Pulmonary artery endothelial cell (primary cell): ENCODE data around the gene RYK. TPM values are rescaled to one million over a fixed set of nuclear protein-coding genes. Genes with fewer than 3 reads are reported as not detected.
"Not testable (repeated sequence)": the region's sequence is repeated elsewhere in the genome, so short reads cannot be mapped to it uniquely, and the experiment has no call there.

ENCODE experiments used
- DNase-seq: peaks from one replicate; pipeline ENCODE4 v3.0.0-alpha.2; 2011; ENCODE audit warnings: low read depth, low spot score
- total RNA-seq: library from RNA; depleted of rRNA; stranded (reverse); fragments of >200 nt; gene quantifications from 2 replicates; pipeline ENCODE4 v1.2.3, GENCODE V29; 2014

The RYK gene
- total RNA-seq, 1 donor from 2014 or later, result 92.5 TPM

DNA sequence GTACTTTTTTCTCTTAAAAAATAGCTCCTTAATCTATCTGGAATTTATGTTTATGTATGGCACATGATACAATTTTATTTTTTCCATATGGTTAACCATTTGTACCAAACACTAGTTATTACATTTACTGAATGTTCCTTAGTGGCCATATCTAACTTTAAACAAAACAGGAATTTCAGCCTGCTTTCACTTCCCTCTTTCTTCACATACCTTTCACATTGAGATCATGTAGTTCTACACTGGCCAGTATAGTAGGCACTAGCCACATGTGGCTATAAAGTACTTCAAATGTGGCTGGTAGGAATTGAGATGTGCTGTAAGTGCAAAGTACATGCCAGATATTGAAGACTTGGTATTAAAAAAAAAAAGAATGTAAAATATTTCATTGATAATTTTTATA is 4.7 kb upstream of the RYK start:
- DNase-seq, result no peak

DNA sequence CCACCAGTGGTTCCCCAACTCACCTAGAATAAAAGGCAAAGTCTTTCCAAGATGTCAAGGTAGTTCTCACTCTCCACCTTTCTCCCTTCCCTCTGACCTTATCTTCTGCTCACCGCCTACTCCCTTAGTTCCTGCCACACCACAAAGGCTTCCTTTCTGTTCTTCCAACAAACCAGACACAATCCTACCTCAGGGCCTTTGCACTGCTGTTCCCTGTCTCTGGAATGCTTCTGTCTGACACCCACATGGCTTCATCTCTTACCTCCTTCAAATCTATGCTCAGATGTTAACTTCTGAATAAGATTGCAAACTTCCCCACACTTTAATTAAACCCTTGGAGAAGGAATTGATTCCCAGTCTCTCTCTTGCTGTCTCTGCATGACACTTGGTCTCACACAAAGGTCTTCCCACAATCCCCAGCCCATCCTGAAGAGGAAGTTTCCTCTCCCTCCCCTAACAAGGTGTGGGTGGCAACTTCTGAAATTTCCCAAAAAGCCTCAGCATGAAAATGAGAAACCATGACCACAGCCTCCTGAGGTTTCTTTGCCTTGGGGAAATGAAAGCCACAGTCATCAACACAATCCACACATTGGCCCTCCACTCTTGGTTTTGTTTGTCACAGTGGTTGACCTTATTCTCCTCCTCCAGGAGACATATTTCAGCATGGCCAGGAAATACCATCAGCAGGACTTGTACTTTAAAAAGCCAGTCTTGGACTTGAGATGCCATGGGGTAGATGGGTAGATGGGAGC is 3.0 kb upstream of the RYK start:
- DNase-seq, result no peak

DNA sequence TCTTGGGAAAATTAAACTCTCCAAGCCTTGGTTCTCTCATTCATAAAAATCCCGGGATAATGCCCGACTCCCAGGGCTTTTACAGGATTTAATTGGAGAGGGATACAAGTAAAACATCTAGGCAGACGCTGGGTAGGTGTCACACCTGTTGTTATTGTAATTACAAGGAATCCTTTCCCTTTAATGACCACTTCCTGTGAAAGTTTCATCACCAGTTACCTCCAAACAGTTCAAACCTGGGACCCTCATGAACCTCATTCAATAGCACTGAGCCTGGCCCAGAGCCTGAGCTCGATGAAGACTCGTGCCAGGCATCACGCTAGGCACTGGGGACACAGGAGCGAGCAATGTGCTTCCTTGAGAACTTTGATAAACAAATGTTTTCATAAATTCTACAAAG is 2.1 kb upstream of the RYK start:
- DNase-seq, result no peak

GRCh38 chr3:134251731-134252391 is 1.2 kb upstream of the RYK start:
- no peak for DNase-seq

- DNase-seq, result no peak
Observed at GRCh38 chr3:134249935-134250716, 533 bp downstream of the RYK start.

DNA sequence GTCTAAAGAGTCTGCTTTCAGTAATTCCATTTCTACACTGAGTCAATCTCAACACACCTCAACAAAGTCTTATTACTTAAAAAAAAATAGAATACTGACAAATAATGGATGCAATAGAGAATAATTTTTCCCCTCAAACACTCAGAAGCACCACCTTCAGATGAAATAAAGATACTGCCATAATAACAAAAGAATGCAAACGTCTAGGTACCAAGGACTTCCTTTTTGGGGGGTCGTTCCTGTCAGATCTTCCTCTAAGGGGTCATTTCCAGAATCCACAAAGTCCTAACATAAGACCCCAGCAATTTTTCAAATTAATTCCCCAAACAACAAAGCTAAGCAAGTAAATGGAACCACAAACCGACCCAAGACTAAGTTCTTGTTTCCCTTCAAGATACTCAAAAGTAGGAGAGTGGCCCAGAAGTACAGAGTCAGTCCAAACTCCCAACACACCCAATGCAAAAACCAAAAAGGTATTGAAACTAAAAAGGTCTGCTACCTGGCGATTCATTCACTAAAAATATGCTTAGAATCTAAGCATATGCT is 1.3 kb downstream of the RYK start:
- no peak for DNase-seq

DNA sequence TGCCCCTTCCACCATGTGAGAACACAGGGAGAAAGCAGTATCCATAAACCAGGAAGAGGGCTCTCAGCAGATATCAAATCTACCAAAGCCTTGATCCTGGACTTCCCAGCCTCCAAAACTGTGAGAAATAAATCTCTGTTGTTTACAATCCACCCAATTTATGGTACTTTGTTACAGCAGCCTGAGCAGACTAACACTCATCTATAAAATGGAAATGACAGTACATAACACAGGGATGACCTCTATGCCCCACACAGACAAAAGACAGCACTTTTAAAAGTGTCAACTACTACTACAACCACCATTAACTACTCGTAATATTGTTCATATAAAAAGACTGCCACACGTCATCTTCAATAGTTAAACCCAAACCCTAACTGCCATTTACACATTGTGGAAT is 5.7 kb downstream of the RYK start:
- DNase-seq, result no peak

DNA sequence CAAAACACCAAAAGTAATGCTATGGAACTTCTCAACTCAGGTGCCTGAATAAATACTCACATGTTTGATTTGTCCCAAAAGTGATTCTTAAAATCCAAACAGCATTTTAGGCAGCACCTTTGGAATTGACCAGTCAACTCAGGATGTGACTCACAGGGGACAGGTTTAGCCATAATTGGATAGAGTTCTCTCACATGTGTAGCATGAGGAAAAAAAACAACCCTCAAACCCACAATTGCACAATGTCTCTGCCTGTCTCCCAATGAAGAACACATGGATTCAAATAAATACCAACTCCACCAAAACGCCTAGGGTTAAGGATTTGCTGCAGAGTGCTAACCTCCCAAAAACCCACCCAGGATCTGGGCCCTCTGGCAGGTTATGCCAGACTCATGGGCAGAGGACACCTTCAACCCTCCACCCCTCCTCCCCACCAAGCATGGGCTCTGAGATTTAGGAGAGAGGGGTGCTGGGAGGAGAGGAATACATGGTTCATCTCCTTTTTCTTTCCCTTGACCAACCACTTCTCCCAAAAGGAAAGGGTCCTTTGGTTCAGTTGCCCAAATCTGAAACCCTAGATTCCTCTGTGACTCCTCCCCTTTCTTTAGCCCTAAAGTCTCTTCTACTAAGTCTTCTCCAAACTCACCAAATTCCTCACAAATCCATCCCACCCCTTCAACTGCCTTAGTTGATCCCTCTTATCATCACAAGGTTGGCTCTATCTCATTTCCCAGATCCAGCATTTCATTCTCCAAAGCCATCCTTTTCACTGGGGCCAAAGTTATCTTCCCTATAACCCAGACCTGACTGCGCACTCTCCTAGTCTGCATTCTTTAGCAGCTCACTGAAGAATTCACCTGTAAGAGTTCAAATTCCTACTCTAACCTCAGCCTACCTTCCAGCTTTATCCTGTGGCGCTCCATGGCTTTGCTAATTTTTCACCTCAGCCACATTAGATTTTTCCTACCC is 7.7 kb downstream of the RYK start:
- no peak for DNase-seq

- DNase-seq, result no peak
Observed at GRCh38 chr3:134239538-134239937, 11.1 kb downstream of the RYK start.

DNA sequence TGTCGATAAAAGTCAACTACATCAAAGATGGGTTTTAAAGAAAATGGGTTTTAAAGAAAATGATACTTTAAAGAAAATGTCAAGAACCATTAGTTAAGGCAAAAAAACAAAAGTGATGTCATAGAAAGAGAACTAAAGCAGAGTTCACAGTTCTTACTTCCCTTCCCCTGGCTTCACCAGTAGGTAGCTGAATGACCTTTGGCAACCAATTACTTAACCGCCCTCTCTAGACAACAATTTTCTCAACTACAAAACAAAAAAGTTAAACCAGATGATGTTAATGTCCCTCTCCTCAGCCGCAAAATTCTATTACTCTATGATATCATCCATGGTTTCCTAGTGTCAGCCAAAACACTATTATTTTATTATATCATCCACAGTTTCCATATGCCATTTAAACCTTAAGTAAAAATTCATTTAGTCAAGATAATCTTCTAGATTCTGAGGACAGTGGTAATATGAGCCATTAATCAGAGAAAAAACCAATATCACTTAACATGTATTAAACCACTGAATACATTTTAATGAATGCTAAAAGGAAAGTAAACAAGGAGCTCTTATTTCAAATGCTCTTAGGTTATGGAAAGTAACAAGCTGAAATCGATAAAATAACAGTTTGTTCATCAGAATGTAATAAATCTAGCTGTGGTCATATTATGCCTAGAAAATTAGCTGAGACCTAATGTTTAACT is 13.1 kb downstream of the RYK start:
- DNase-seq, result no peak

GRCh38 chr3:134236505-134237170 is 14.0 kb downstream of the RYK start:
- no peak for DNase-seq

DNA sequence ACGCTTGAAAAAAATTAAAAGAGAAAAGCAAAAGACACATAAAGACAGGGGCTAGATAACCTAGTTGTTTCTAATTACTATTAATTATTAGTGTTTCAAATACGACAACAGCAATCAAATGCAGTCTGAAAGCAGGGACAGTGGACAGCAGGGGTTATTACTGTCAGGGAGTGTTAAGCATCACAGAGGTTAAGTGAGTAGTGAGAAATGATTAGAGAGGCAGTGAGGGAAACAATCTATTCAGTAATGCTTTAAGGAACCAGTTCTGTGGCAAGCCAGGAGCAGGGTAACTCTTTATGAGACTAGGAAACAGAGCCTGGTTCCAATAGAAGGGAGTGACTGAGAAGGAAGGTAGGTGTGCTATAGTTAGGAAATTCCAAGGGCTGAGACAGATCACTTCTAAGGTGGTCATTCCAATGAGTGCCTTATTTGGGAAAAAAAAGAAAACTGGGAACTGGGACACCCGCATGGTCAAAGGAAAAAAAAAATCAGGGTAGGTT is 15.0 kb downstream of the RYK start:
- no peak for DNase-seq

DNA sequence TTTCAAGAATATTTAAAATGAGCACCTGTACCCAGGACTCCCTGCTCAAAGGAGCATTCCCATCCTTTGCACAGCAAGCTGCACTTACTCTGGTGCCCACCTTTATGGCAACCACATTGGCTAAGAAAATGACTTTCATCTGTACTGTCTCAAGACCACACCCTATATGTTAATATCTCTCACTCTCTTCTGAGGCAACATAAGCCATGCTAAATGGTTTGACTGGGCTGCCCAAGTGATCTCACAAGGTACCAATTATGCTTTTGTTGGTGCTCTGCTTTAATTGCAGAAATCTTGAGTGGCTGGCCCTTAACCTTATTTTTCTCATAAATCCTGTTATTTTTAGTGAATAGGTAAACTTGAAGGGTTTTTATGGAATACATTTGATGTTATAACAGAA is 17.7 kb downstream of the RYK start:
- no peak for DNase-seq

- DNase-seq, result no peak
Observed at GRCh38 chr3:134232151-134232550, 18.5 kb downstream of the RYK start.

GRCh38 chr3:134231131-134231530 is 19.5 kb downstream of the RYK start:
- DNase-seq, result no peak

DNA sequence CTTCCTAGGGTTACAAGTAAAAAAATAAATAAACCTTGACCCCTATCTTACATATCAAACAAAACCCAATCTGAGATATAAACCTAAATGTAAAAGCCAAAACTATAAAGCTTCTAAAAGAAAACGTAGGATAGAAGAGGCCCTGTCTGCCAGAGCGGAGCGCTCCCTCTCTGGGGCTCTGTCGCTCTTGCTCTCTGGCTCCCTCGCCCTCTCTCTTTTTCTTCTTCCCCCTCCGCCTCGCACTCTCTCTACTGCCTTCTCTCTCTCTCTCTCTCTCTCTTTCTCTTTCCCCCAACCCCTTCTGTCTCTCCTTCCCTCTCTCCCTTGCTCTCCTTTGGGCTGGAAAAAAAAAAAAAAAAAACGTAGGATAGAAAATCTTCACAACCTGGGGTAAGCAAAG is 21.6 kb downstream of the RYK start:
- DNase-seq, result no peak

GRCh38 chr3:134228479-134228878 is 22.2 kb downstream of the RYK start:
- no peak for DNase-seq

DNA sequence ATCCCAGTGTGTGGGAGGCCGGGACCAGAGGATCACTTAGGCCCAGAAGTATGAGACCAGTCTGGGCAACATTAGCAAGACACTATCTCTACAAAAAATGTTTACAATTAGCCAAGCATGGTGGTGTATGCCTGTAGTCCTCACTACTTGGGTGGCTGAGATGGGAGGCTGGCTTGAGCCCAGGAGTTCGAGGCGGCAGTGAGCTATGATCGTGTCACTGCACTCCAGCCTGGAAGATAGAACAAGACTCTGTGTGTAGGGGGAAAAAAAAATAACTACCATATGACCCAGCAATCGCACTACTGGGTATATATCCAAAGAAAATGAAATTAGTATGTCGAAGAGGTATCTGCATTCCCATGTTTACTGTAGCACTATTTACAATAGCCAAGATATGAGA is 22.6 kb downstream of the RYK start:
- no peak for DNase-seq

DNA sequence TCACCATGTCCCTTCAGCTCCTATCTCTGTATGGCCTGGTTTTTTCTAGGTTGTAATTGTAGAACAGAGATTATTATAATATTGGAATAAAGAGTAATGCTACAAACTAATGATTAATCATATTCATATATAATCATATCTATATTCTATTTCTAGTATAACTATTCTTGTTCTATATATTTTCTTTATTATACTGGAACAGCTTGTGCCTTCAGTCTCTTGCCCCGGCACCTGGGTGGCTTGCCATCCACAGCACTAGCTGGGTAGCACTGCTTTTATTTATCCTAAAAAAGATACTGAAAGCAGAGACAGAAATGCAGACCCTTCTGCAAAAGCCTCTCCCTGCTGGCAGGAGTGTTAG is 25.9 kb downstream of the RYK start:
- DNase-seq, result not testable (repeated sequence)

- no peak for DNase-seq
Observed at GRCh38 chr3:134222835-134223234, 27.8 kb downstream of the RYK start.
